GM19099 (cell line): ENCODE data around the gene AGAP1.

Source experiments
- POLR2A ChIP-seq: IDR thresholded peaks from 3 replicates; pipeline ENCODE4 v1.6.1; 2011; ENCODE audit warnings: low read depth; ENCODE audit not compliant: insufficient read length; ENCODE audit errors: extremely low read depth

The AGAP1 gene

DNA sequence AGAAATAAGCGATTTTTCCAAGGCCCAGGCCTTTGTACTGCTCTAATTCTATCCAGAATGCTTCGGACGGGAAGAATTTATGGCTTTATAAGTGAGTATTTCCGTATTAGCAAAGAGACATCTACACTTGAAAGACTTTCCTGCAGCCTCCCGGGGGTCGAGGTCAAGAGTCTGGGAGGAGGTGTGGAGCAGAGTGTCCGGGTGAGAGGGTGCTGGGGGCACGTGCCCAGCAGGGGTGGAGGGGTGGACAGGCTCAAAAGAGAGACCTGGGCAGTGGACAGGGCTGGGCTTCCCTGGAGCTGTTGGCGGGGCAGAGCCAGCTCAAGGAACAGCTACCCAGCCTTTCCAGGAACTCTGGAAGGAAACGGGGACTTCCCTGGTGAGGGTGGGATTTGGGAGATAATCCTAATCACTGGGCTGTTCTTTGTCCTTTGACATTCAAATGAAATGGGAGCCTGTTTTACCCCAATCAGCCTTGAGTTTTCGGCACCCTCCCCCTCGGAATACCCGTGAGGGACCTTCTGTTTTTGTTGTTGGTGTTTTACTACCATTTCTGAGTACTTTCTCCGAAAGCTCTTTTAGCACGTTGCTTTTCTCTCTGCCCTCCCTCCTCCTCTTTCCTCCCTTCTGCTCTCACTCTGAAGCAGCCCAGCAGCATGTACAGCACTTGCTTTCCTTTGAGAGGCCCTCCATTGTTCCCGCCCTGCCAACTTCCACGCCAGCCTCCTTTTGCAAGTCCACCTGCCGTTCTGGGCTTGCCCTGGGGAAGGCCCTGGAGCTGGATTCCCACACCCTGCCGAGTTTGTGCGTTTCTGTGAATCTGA lies 164.7 kb downstream of the AGAP1 start:
- no peak for TF ChIP-seq POLR2A

- TF ChIP-seq POLR2A: no peak
Observed at GRCh38 chr2:235659767-235660322, 166.0 kb downstream of the AGAP1 start.

DNA sequence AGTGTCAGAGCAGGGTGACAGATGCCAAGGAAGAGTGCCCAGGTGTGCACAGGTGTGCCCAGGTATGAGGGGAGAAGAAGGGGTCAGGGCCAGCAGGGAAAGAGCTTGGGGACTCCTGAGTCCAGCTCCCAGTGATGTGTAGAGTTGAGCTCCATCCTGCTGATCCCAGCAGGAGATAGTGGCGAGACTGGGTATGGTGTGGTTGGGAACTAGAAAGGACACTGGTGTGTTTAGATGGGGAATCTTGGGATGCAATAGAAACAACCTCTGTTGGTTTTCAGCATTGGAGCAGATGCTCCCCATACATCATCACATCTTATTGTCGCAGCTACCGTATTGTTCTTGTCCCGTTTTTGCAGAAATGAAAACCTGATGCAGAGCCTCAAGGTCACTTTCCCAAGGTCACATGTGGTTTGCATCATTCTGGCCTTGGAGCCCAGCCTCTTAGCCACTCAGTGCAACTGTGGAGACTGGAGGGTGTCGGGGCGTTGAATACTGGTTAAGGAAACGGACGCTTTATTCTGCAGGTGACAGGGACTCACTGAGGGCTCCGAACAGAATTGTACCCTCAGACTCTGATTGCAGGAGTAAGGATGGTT lies 166.7 kb downstream of the AGAP1 start:
- TF ChIP-seq POLR2A: no peak

DNA sequence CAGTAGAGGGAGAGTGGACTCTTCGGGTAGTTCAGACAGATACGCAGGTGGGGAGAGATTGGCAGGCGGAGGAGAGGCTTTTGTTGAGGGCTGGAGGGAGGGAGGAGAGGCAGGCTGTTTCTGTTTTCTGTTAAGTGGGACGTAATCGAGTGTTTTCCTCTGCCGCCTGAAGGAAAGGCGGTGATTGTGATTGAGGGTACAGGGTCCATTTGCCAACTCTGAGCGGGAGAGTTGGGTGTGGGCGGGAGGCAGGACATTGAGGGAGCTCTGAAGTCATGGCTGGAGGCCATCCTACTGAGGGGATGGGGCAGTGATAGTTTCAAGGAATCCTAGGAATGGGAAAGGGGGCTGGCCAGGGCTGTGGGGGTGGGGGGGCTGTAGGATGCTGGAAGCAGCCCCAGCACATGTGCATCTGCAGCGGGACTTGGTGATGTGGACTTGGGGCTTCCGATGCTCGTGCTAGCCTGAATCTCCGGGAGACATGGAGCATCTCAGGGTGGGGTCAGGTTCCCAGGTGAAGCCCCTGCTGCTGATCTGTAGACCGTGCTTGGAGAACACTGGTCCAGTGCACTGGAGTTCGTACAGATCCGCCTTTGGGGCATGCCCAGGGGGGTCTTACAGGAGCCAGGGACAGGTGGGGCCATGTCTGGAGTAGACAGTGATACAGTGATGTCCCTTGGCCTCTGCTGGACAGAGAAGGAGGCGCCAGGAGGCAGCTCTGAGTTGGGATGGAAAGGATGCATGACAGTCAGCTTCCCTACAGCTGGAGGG lies 167.5 kb downstream of the AGAP1 start:
- TF ChIP-seq POLR2A: no peak

GRCh38 chr2:235661952-235662351 lies 168.1 kb downstream of the AGAP1 start:
- no peak for TF ChIP-seq POLR2A

GRCh38 chr2:235663875-235664274 lies 170.0 kb downstream of the AGAP1 start:
- TF ChIP-seq POLR2A: no peak

DNA sequence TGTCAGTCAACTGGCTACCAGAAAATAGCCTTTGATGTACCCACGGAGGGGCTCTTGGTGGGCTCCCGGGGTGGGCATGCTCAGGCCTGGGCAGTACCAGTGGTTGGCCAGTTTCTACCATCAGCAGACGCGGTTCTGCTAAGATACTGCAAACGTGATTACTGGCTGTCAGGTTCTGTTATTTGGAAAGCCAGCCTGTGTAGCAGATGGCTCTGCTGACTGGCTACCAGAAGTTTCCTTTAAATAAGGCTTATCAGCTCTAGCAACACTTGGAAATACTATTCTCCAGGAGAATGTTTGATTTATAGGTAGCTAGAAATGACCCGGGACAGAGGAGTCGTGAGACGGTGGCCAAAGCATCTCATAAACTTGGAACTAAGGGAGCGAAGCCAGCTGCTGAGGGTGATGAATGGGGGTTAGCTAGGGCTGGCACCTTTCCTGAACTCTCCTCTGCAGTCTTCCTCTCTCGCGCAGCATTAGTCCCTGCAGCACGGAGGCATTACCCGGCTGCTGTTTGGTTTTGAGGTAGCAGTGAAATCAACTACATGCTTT lies 171.9 kb downstream of the AGAP1 start:
- TF ChIP-seq POLR2A: no peak

GRCh38 chr2:235666213-235666781 lies 172.5 kb downstream of the AGAP1 start:
- no peak for TF ChIP-seq POLR2A

GRCh38 chr2:235668782-235669181 lies 174.9 kb downstream of the AGAP1 start:
- no peak for TF ChIP-seq POLR2A

DNA sequence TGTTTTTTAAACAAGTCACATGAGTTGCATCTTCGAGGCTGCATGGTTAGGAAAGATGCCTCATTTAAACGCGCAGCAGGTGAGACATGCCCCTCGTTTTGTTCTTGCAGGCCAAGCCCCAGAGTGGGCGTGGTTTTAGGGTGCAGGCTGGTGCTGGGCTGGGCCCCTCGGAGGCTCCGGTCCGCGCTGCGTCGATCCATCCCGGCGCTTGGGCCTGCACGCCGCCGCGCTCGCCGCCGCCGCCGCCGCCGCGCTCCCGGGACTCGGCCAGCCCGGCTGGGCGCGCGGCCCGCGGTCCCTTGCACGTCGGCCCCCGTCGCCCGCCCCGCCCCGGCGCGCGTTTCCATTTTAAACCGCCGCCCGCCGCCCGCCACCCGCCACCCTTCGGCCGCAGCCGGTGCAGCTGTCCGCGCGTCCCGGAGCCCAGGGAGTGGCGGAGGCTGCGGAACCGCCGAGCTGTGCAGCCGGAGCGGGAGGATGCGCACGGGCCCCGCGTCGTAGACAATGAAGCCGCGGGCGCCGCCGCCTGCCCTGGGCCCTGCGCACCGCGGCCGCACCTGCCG lies 175.5 kb downstream of the AGAP1 start:
- no peak for TF ChIP-seq POLR2A

- TF ChIP-seq POLR2A: no peak
Observed at GRCh38 chr2:235669983-235670962, 176.4 kb downstream of the AGAP1 start.

DNA sequence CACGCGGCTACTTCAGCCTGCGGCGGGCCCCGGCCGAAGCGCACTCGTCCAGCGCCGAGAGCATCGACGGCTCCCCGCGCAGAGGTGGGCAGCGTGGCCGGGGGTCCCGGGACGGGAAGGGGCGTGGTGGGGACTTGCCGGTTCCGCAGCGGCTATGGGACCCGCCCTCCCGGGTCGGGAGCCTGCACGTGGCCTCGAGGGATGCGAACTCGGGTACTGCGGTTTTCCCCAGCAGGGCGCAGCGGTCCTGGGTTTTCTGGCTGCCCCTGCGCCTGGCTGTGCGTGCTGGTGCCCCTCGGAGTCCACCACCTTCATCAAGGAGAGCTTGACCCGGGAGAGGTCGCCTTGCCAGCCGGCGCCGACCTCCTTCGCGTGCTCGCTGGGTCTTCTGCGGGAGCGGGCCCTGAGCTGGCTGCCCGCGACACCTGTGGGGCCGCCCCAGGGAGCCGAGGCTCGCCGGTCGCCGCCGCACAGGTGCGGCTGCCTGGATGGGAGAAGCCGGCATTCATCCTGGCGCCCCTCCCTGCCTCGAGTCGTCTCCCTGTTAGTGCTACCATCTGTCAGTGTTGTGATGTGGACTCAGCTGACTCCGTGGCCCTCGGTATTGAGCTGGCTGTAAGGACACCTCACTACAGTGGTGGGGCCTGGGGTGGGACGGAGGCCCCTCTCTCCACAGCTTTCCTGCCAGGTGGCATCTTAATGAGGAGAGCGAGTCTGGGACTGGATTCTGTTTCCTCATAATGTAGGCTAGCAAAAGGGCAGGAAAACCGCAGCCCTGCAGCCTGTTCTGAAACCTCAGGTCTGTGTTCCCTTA lies 177.3 kb downstream of the AGAP1 start:
- TF ChIP-seq POLR2A: no peak
